SH-SY5Y (cell line): ENCODE data around the gene NDRG4.

Experiments
- GATA2 ChIP-seq: IDR thresholded peaks from 2 replicates; pipeline ENCODE4 v1.6.1; 2011; ENCODE audit warnings: mild to moderate bottlenecking, low read depth, low read length
- GATA3 ChIP-seq: IDR thresholded peaks from 2 replicates; pipeline ENCODE4 v1.6.1; 2011; ENCODE audit warnings: low read depth, mild to moderate bottlenecking, low read length, moderate library complexity

Gene NDRG4

GRCh38 chr16:58461640-58462039, 38.3 kb upstream of the NDRG4 start:
- TF ChIP-seq GATA2 (no peak), GATA3 (no peak)

DNA sequence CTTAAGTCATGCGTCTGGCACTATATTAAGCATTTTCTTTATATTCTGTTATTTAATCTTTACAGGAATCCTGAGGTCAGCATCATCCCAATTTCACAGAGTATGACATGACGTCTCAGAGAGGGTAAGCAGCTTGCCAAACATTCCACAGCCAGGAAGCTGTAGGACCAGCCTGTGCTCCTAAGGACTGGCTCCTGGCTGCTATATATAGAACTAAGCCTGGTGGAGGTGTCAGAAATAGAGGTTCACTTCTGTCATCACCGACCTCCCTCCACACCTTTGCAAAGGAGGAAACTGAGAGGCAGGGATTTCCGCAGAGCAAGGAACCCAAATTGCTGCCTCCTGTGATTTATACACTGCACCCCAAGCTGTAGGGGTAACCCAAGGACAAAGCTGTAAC, 37.9 kb upstream of the NDRG4 start:
- TF ChIP-seq GATA2 (no peak), GATA3 (no peak)

DNA sequence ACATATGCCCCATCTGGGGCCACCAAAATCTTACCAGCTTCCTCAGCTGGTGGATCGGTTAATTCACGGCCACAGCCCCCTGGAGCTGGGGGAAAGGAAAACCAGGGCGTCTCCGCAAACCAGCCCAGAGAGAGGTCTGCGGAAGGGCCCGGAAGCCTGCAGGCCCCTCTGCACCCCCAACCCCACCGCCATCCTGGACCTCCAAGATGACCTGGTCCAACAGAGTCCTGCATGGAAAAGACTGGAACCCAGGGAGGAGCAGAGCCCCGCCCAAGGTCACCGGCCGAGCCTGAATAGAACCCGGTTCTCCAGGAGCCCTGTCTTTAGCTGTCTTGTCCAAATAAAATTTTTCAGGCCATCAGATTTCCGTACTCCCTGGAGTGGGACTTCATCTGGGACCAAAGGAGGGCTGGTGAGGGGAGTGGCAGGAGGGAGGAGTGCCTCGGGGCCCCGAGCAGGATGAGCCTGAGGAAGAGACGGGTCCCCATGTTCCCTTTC, 37.4 kb upstream of the NDRG4 start:
- TF ChIP-seq GATA2 (no peak), GATA3 (no peak)

GRCh38 chr16:58462997-58463941, 36.7 kb upstream of the NDRG4 start:
- TF ChIP-seq GATA3 = no peak
- no peak for TF ChIP-seq GATA2

- TF ChIP-seq GATA2 (no peak), GATA3 (no peak)
Measured at GRCh38 chr16:58464047-58464915, 35.7 kb upstream of the NDRG4 start.

- TF ChIP-seq GATA3 (no peak), GATA2 (no peak)
Measured at GRCh38 chr16:58464916-58465731, 34.8 kb upstream of the NDRG4 start.

DNA sequence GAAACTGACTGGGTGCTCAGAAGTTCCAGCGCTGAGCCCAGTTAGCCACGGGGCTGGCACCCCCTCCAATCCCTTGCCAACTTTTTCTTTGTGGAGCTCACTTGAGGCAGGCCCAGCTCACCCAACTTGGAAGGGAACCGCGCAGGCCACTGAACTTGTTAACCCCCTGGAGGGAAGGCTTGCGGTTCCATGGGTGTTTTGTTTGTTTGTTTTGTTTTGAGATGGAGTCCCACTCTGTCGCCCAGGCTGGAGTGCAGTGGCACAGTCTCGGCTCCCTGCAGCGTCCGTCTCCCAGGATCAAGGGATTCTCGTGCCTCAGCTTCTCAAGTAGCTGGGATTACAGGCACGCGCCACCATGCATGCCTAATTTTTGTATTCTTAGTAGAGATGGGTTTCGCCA, 34.1 kb upstream of the NDRG4 start:
- no peak for TF ChIP-seq GATA2
- no peak for TF ChIP-seq GATA3

- no peak for TF ChIP-seq GATA2
Measured at GRCh38 chr16:58466396-58466795, 33.5 kb upstream of the NDRG4 start.

- no peak for TF ChIP-seq GATA2
- TF ChIP-seq GATA3 = no peak
Measured at GRCh38 chr16:58467905-58468304, 32.0 kb upstream of the NDRG4 start.

- TF ChIP-seq GATA2 (no peak), GATA3 (no peak)
Measured at GRCh38 chr16:58471209-58471975, 28.6 kb upstream of the NDRG4 start.

- TF ChIP-seq GATA3 (no peak), GATA2 (no peak)
Measured at GRCh38 chr16:58472266-58472665, 27.7 kb upstream of the NDRG4 start.

DNA sequence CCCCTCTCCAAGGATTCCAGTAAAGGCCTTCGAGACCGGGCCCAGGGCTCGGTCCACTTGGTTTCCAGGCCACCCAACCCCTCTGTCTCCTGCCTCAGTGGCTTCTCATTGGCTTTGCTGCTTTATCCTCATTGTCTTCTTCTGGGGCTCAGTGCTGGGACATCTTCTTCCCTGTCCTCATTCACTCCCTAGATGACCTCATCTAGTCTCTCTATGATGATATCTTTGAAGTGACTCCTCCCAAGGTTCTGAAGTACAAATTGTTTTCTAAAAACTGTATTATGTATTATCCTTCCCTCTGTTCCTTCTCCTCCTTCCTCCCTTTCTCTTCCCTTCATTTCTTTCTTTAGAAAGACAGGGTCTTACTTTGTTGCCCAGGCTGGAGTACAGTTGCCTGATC, 27.1 kb upstream of the NDRG4 start:
- no peak for TF ChIP-seq GATA2
- TF ChIP-seq GATA3 = no peak

GRCh38 chr16:58474296-58474695, 25.6 kb upstream of the NDRG4 start:
- no peak for TF ChIP-seq GATA3
- no peak for TF ChIP-seq GATA2

DNA sequence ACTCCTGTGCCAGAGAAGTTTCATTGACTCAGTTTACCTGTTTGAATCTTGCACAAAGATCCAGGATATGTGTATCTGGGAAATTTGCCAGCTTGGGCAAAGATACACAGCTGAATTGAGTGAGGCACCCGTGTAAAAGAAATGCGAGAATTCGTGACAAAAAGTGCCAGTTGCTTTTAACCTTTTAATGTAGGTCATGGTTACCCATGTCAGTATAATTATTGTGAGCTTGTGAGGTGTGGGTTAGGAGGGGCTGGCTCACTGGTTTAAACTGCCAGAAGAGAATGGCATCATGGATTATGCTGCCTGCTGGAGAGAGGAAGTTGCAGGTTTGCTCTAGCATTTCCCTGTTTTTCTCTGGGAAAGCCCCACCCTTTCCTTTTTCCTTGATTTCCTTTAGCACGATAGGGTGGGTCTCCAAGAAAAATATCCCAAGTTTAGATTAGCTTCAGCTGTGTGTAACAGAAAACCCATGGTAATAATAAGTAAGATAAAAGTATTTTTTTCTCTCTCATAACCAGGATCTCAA, 24.8 kb upstream of the NDRG4 start:
- TF ChIP-seq GATA2 = no peak
- no peak for TF ChIP-seq GATA3
